NCI-H128 (cell line): ENCODE data around the gene AUTS2.
"Not testable (repeated sequence)": the region's sequence is repeated elsewhere in the genome, so short reads cannot be mapped to it uniquely, and the experiment has no call there.

Source experiments
- DNase-seq: peaks from one replicate; lab custom pipeline; 2025; ENCODE audit not compliant: unreplicated experiment; lab: John Stamatoyannopoulos, UW

AUTS2 gene

GRCh38 chr7:70807650-70808049 is 1209.4 kb downstream of the AUTS2 start:
- DNase-seq: no peak

GRCh38 chr7:70808876-70809275 is 1210.6 kb downstream of the AUTS2 start:
- no peak for DNase-seq

GRCh38 chr7:70810558-70811139 is 1212.4 kb downstream of the AUTS2 start:
- no peak for DNase-seq

GRCh38 chr7:70812511-70812910 is 1214.2 kb downstream of the AUTS2 start:
- DNase-seq: no peak

GRCh38 chr7:70822490-70822889 is 1224.2 kb downstream of the AUTS2 start:
- not testable (repeated sequence) for DNase-seq

GRCh38 chr7:70829221-70830059 is 1231.2 kb downstream of the AUTS2 start:
- no peak for DNase-seq

GRCh38 chr7:70830060-70830395 is 1231.8 kb downstream of the AUTS2 start:
- no peak for DNase-seq

- DNase-seq: no peak
These were observed 1232.2 kb downstream of the AUTS2 start for GRCh38 chr7:70830426-70830825.

GRCh38 chr7:70833726-70834125 is 1235.5 kb downstream of the AUTS2 start:
- no peak for DNase-seq

GRCh38 chr7:70834424-70834823 is 1236.1 kb downstream of the AUTS2 start:
- DNase-seq: no peak

GRCh38 chr7:70835658-70836057 is 1237.4 kb downstream of the AUTS2 start:
- DNase-seq: no peak

GRCh38 chr7:70836279-70836678 is 1238.0 kb downstream of the AUTS2 start:
- DNase-seq: no peak

GRCh38 chr7:70836946-70837345 is 1238.7 kb downstream of the AUTS2 start:
- DNase-seq: no peak

- no peak for DNase-seq
These were observed 1239.3 kb downstream of the AUTS2 start for GRCh38 chr7:70837589-70837988.

- no peak for DNase-seq
These were observed 1240.1 kb downstream of the AUTS2 start for GRCh38 chr7:70838292-70838907.
